SW 1271 (cell line): ENCODE data around the gene HLCS.

Experiments used
- DNase-seq, 2 experiments: peaks; one replicate each; lab custom pipeline; 2025; lab: John Stamatoyannopoulos, UW

HLCS gene

DNA sequence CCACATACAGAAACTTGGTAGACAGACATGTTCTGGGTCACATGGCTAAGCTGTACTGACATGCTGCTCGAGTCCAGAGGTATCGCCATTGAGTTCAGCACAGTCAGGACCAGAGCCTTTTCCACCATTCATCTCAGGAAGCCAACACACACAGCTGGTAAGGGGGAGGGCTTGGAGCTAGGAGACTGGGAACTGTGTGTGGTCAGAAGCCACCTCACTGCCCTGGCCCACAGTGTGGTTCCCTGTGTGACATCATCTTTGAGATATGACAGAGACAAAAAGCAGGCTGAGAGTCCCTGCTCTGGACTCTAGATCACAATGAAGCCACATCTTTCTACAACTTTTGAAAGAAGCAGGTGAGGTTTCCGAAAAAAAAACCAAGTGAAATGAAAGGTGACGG is 160.4 kb downstream of the HLCS start:
- DNase-seq, result no peak

GRCh38 chr21:36804874-36805611 is 161.4 kb downstream of the HLCS start:
- no peak for DNase-seq

DNA sequence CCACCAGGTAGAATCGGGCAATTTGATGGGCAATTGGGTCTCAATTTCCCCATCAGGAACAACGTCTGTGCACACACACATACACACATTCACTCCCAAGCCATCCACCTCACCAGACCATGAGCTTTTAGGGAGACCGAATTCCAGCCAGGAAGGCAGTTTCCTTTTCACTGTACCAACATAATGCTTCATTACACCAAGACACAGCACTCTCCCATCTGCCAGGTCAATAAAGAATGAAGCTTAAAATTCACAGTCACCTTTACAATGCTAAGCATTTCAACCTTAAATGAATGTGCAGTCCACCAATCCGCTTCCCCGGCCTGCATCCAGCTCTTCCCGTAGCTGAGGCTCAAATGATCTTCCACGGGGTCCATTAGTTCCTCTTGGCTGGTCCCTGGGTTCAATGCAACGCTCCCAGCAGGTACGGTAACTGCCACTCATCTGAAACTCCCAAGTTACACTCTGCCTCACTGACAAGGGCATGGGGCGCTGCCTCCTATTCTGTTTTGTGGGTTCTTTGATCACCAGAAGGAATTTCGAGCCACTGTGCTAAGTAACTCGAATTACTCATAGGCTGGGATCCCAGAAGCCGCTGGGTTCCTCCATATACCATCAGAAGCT is 162.5 kb downstream of the HLCS start:
- DNase-seq, result no peak

GRCh38 chr21:36803051-36803645 is 163.3 kb downstream of the HLCS start:
- no peak for DNase-seq

- no peak for DNase-seq
Measured at GRCh38 chr21:36800734-36801133, 165.7 kb downstream of the HLCS start.

GRCh38 chr21:36799869-36800268 is 166.6 kb downstream of the HLCS start:
- no peak for DNase-seq

DNA sequence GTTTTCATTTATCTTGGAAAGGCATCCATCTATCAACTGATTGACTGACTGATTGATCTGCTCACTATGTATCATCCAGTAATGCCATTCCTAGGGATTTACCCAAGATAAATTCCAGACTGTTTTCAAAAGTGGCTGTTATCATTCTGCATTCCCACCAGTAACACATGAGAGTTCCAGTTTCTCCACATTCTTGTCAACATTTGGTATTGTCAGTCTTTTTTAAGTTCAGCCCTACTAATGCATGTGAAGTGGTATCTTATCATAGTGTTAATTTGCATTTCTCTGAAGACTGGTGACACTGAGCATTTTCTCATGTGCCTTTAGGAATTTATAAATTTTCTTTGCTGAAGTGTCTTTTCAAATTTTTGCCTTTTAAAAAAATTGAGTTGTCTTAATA is 168.0 kb downstream of the HLCS start:
- no peak for DNase-seq

DNA sequence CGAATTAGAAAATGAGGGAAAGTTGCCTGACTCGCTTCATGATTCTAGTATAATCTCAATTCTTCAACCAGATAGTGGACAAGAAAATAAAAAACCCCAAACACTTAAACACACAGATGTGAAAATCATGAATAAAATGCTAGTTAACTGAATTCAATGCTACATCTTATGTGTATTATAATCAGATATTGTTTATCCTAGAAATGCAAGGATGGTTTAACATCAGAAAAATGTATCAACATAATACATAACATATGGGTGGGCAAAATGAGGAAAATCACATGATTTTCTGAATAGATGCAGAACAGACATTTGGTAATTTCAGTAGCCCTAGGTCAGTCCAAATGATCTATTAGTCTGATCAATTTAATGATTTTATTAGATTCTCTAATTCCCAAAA is 170.4 kb downstream of the HLCS start:
- DNase-seq, result no peak

- DNase-seq, result no peak
Measured at GRCh38 chr21:36792505-36792967, 173.9 kb downstream of the HLCS start.

GRCh38 chr21:36791695-36792470 is 174.6 kb downstream of the HLCS start:
- no peak for DNase-seq

DNA sequence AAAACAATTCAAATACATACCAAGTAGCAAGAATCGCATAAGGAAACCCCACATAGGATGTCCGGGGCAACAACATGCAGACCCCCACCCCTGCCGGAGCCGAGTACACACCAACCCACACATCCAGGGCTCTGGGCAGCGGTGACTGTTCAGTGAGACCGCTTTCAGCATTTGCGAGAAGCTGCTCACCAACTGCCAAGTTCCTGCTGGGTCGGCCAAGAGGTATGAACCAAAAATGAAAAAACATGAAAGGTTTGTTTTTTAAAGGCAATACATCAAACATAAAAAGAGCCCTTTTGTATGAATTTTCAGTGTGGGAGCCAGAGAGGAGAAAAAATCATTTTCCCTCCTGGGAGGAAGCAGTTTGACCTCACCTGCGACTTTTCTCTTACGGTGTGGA is 175.3 kb downstream of the HLCS start:
- DNase-seq, result no peak

DNA sequence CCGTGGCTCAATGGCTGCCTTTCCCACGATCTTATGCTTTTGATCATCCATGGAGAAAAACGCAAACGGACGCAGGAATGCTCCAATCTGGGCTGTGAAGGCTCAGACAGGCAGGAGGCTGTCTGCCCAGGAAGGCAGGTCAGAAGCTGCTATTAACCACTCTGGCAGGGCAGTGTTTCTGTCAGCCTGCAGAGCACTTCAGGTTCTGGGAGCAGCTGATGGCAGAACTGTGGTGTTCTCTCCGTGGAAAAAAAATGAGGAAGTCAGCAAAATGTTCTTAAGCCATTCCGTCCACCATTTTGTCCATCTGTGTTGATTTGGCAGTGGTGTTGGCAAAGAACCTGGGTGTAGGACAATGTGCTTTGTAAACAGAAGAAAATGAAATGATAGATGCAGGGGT is 175.9 kb downstream of the HLCS start:
- no peak for DNase-seq

GRCh38 chr21:36788120-36788638 is 178.3 kb downstream of the HLCS start:
- DNase-seq, result no peak

- no peak for DNase-seq
Measured at GRCh38 chr21:36786186-36786585, 180.3 kb downstream of the HLCS start.

DNA sequence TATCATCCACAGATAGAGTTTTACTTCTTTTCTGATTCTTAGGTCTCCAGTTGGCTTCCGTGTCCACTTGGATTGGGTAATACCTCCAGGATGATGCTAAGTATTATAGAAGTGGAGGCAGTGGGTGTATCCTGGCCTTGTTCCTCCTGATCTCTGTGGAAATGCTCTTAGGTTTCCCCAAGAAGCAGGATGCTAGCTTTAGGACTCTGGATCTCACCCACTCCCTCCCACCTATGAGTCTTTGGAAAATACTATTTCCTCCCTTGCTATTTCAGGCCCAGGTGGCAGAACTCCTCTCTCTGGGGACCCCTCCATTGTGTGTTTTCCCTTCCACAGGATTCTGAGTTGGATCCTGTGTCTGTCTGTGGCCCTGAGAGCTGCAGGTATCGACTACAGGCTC is 180.9 kb downstream of the HLCS start:
- DNase-seq, result no peak

- no peak for DNase-seq
Measured at GRCh38 chr21:36784947-36785346, 181.5 kb downstream of the HLCS start.

GRCh38 chr21:36783612-36784374 is 182.7 kb downstream of the HLCS start:
- DNase-seq, result peak in 1 of 2 experiments; percentile 6

GRCh38 chr21:36780861-36781260 is 185.6 kb downstream of the HLCS start:
- DNase-seq, result no peak

DNA sequence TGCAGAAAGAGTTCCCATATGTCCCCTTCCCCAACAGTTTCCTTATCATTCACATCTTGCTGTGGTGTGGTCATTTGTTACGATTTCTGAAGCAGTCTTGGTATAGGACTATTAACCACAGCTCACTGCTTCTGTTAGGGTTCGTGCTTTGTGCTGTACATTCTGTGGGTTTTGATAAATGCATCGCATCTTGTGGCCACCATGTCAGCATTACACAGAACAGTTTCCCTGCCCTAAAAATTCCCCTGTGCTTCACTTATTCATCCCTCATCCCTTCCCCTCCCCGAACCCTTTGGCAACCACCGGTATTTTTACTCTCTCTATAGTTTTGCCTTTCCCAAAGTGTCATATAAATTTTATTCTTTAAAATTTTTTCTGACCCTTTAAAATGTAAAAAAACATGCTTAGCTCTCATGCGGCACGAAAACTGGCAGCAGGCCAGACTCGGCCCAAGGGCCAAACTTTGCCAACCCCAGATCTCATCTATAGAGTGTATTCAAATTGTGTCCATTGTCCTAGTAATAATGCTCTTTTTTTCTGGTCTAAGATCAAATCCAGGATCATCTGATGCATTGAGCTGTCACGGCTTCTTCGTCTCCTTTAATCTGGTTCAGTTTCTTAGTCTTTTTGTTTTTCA is 189.4 kb downstream of the HLCS start:
- no peak for DNase-seq

GRCh38 chr21:36773995-36774394 is 192.5 kb downstream of the HLCS start:
- no peak for DNase-seq

- no peak for DNase-seq
Measured at GRCh38 chr21:36773117-36773516, 193.4 kb downstream of the HLCS start.
